Neural crest cell (in vitro differentiated cells): ENCODE data around the gene EIF4G3. TPM values are rescaled to one million over a fixed set of nuclear protein-coding genes. Genes with fewer than 3 reads are reported as not detected.

Experiments
- DNase-seq: peaks from one replicate; pipeline ENCODE4 v3.0.0; 2021; ENCODE audit warnings: low read depth, mixed read lengths, low spot score
- H3K27ac Mint-ChIP-seq: one replicate; pipeline ENCODE4 v1.8.0; 2021; ENCODE audit warnings: mild to moderate bottlenecking, mixed read lengths; ENCODE audit not compliant: unreplicated experiment
- H3K27me3 Mint-ChIP-seq: 2 replicates; pipeline ENCODE4 v1.8.0; 2021; ENCODE audit warnings: low read depth, mild to moderate bottlenecking, mixed read lengths
- H3K36me3 Mint-ChIP-seq: 2 replicates; pipeline ENCODE4 v1.8.0; 2021; ENCODE audit warnings: low read depth, mild to moderate bottlenecking, mixed read lengths
- H3K4me1 Mint-ChIP-seq: 2 replicates; pipeline ENCODE4 v1.8.0; 2021; ENCODE audit warnings: mixed read lengths
- H3K4me3 Mint-ChIP-seq: one replicate; pipeline ENCODE4 v1.8.0; 2021; ENCODE audit warnings: mild to moderate bottlenecking, mixed read lengths
- H3K9me3 Mint-ChIP-seq: 2 replicates; pipeline ENCODE4 v1.8.0; 2021; ENCODE audit warnings: mixed read lengths
- CTCF ChIP-seq: fragments of 200-600 bp; sonication (generic); conservative IDR thresholded peaks from 2 replicates; pipeline ENCODE4 v1.5.0; 2021; ENCODE audit warnings: antibody characterized with exemption, mild to moderate bottlenecking
- total RNA-seq: library from RNA; stranded (reverse); gene quantifications from 2 replicates; pipeline ENCODE4 v1.2.1, GENCODE V29; 2021

The EIF4G3 gene
- total RNA-seq, 1 donor from 2014 or later: 97.5 TPM

GRCh38 chr1:20846461-20847374 lies 330.0 kb downstream of the EIF4G3 start:
- no peak for TF ChIP-seq CTCF
- H3K36me3 Mint-ChIP-seq: peaks cover 39% of the 10 kb centered on the region
- no peak for DNase-seq
- no peaks in the 10 kb centered on the region for H3K9me3 Mint-ChIP-seq
- no peak overlapping the region for H3K27ac Mint-ChIP-seq
- no peak overlapping the region for H3K4me3 Mint-ChIP-seq
- no peaks in the 10 kb centered on the region for H3K4me1 Mint-ChIP-seq
- no peaks in the 10 kb centered on the region for H3K27me3 Mint-ChIP-seq

- TF ChIP-seq CTCF: no peak
- Mint-ChIP-seq H3K4me3 (no peak overlapping the region), H3K4me1 (no peaks in the 10 kb centered on the region), H3K36me3 (peaks cover 21% of the 10 kb centered on the region), H3K27ac (no peak overlapping the region), H3K9me3 (peaks cover 3% of the 10 kb centered on the region), H3K27me3 (no peaks in the 10 kb centered on the region)
- DNase-seq: no peak
These were observed 336.0 kb downstream of the EIF4G3 start for GRCh38 chr1:20840731-20841130.

- peaks cover 27% of the 10 kb centered on the region for H3K36me3 Mint-ChIP-seq
These were observed 339.0 kb downstream of the EIF4G3 start for GRCh38 chr1:20837554-20838192.

GRCh38 chr1:20836230-20836629 lies 340.5 kb downstream of the EIF4G3 start:
- TF ChIP-seq CTCF: no peak
- Mint-ChIP-seq H3K36me3 (peaks cover 25% of the 10 kb centered on the region), H3K4me3 (no peak overlapping the region), H3K27ac (no peak overlapping the region), H3K4me1 (no peaks in the 10 kb centered on the region), H3K27me3 (no peaks in the 10 kb centered on the region), H3K9me3 (peaks cover 6% of the 10 kb centered on the region)
- no peak for DNase-seq

More at GRCh38 chr1:20837554-20838192, 339.0 kb downstream of the EIF4G3 start:
- DNase-seq: no peak
- no peak for TF ChIP-seq CTCF
- H3K9me3 Mint-ChIP-seq: peaks cover 6% of the 10 kb centered on the region
- H3K27ac Mint-ChIP-seq: no peak overlapping the region
- H3K27me3 Mint-ChIP-seq: no peaks in the 10 kb centered on the region
- no peak overlapping the region for H3K4me3 Mint-ChIP-seq
- no peaks in the 10 kb centered on the region for H3K4me1 Mint-ChIP-seq

GRCh38 chr1:20834780-20835179 lies 341.9 kb downstream of the EIF4G3 start:
- Mint-ChIP-seq H3K36me3 (peaks cover 25% of the 10 kb centered on the region), H3K27ac (no peak overlapping the region), H3K9me3 (peaks cover 6% of the 10 kb centered on the region), H3K4me3 (no peak overlapping the region), H3K27me3 (no peaks in the 10 kb centered on the region), H3K4me1 (no peaks in the 10 kb centered on the region)
- no peak for DNase-seq
- no peak for TF ChIP-seq CTCF
